Activated T-helper 1 cell treated with Interleukin-2 at 50 U/mL for 16 hours (primary cell): ENCODE results near the gene DHRS4.

ENCODE experiments used
- DNase-seq: peaks from one replicate; pipeline ENCODE4 v3.0.0-alpha.2; 2020; ENCODE audit warnings: low read depth

Gene DHRS4

GRCh38 chr14:23953464-23954278, at the start of gene DHRS4:
TSS of gene DHRS4 (plus strand) at chr14:23953770. CDS start at chr14:23953789, 19 bp downstream.
- peak; percentile 64 for DNase-seq

GRCh38 chr14:23910101-23910875, 43.3 kb upstream of the DHRS4 start:
- DNase-seq, result no peak

- DNase-seq, result no peak
Observed at GRCh38 chr14:23910876-23911210, 42.7 kb upstream of the DHRS4 start.

- DNase-seq, result no peak
Observed at GRCh38 chr14:23915559-23915958, 38.0 kb upstream of the DHRS4 start.

- DNase-seq, result no peak
Observed at GRCh38 chr14:23916004-23916403, 37.6 kb upstream of the DHRS4 start.

- DNase-seq, result no peak
Observed at GRCh38 chr14:23916446-23916845, 37.1 kb upstream of the DHRS4 start.

GRCh38 chr14:23922545-23922944, 31.0 kb upstream of the DHRS4 start:
- no peak for DNase-seq

GRCh38 chr14:23925523-23926075, 28.0 kb upstream of the DHRS4 start:
- DNase-seq, result no peak

- DNase-seq, result no peak
Observed at GRCh38 chr14:23926543-23926942, 27.0 kb upstream of the DHRS4 start.

GRCh38 chr14:23929136-23929535, 24.4 kb upstream of the DHRS4 start:
- DNase-seq, result no peak

GRCh38 chr14:23929822-23930294, 23.7 kb upstream of the DHRS4 start:
- DNase-seq, result peak; percentile 68

- no peak for DNase-seq
Observed at GRCh38 chr14:23930742-23931141, 22.8 kb upstream of the DHRS4 start.

- no peak for DNase-seq
Observed at GRCh38 chr14:23931721-23932289, 21.8 kb upstream of the DHRS4 start.

- no peak for DNase-seq
Observed at GRCh38 chr14:23932639-23933038, 20.9 kb upstream of the DHRS4 start.

- DNase-seq, result no peak
Observed at GRCh38 chr14:23933108-23933741, 20.3 kb upstream of the DHRS4 start.

- DNase-seq, result no peak
Observed at GRCh38 chr14:23933742-23934128, 19.8 kb upstream of the DHRS4 start.

- DNase-seq, result no peak
Observed at GRCh38 chr14:23935158-23935557, 18.4 kb upstream of the DHRS4 start.

- no peak for DNase-seq
Observed at GRCh38 chr14:23936084-23936829, 17.3 kb upstream of the DHRS4 start.

GRCh38 chr14:23937203-23937602, 16.4 kb upstream of the DHRS4 start:
- no peak for DNase-seq

- DNase-seq, result no peak
Observed at GRCh38 chr14:23938823-23939222, 14.7 kb upstream of the DHRS4 start.

- no peak for DNase-seq
Observed at GRCh38 chr14:23939607-23940326, 13.8 kb upstream of the DHRS4 start.
